GM06990 (cell line): ENCODE results near the gene CRTC1.

Source experiments
- DNase-seq: peaks from one replicate; pipeline ENCODE4 v3.0.0-alpha.2; 2011; ENCODE audit not compliant: insufficient read length; ENCODE audit errors: extremely low read depth
- H3K27me3 ChIP-seq: replicated peaks from 2 replicates; pipeline ENCODE4 v1.6.0; 2011; ENCODE audit warnings: low read length; ENCODE audit not compliant: control insufficient read depth, insufficient read depth
- H3K36me3 ChIP-seq: 2 replicates; pipeline ENCODE4 v1.5.1; 2011; ENCODE audit warnings: low read length; ENCODE audit not compliant: control insufficient read depth, insufficient read depth
- H3K4me3 ChIP-seq: replicated peaks from 2 replicates; pipeline ENCODE4 v1.5.1; 2011; ENCODE audit warnings: low read depth, mild to moderate bottlenecking, control low read depth, low read length
- CTCF ChIP-seq: IDR thresholded peaks from 2 replicates; pipeline ENCODE4 v1.5.1; 2011; ENCODE audit warnings: low read length, control low read depth, mild to moderate bottlenecking, inconsistent platforms; ENCODE audit not compliant: insufficient read depth, poor library complexity, severe bottlenecking

CRTC1 gene

GRCh38 chr19:18683109-18683957, at the start of gene CRTC1:
CRTC1 (plus strand) TSS chr19:18683680; CDS start chr19:18683703, 23 bp downstream.
- H3K36me3 ChIP-seq: no peaks in the 10 kb centered on the region
- no peak for TF ChIP-seq CTCF
- peak within 1 kb of the TSS; percentile 83 for H3K4me3 ChIP-seq
- peak; percentile 91 for DNase-seq
- no peaks in the 10 kb centered on the region for H3K27me3 ChIP-seq

GRCh38 chr19:18634612-18635297, 48.7 kb upstream of the CRTC1 start:
- H3K4me3 ChIP-seq: no peak overlapping the region
- no peak for TF ChIP-seq CTCF
- H3K36me3 ChIP-seq: no peaks in the 10 kb centered on the region
- DNase-seq: no peak
- no peaks in the 10 kb centered on the region for H3K27me3 ChIP-seq

GRCh38 chr19:18635831-18636182, 47.7 kb upstream of the CRTC1 start:
- no peak for DNase-seq
- TF ChIP-seq CTCF: no peak
- Histone ChIP-seq H3K4me3 (no peak overlapping the region), H3K36me3 (no peaks in the 10 kb centered on the region), H3K27me3 (no peaks in the 10 kb centered on the region)

GRCh38 chr19:18636183-18636968, 47.1 kb upstream of the CRTC1 start:
- DNase-seq: peak; percentile 91
- Histone ChIP-seq H3K36me3 (no peaks in the 10 kb centered on the region), H3K4me3 (peak overlapping the region; percentile 98), H3K27me3 (no peaks in the 10 kb centered on the region)
- no peak for TF ChIP-seq CTCF

GRCh38 chr19:18636969-18637629, 46.4 kb upstream of the CRTC1 start, which contains the start of gene KLHL26:
KLHL26 (plus strand) TSS chr19:18637028; CDS start chr19:18637055, 27 bp downstream.
- H3K27me3 ChIP-seq: no peaks in the 10 kb centered on the region
- TF ChIP-seq CTCF: no peak
- peak within 1 kb of the TSS; percentile 98 for H3K4me3 ChIP-seq
- no peak for DNase-seq
- H3K36me3 ChIP-seq: no peaks in the 10 kb centered on the region
